ENCODE results near the gene ASXL2.

DNA sequence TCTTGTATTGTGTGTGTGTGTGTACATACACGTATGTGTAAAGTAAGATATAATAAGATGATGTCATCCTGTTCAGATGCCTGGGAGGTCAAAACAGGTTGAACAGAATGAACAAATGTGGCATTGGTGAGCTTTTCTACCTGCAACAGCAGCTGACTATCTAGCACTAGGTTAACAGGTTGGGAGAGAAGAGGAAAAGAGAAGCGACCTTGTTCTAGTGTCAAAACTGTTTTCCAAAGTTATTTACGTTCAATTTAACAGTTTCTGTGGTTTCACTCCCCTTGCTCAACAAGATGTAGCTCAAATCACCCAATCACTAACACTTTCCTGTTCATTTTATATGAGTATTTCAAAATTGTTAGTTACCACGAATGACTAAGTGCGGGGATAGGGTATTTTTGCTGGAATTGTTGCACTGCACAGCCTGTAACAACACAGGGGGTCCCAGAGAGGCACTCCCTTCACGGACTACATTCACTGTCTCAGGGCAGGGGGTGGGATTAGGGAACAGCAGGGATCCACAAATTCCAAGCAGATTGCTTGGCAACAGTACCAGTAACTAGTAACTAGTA lies 137.4 kb downstream of the ASXL2 start:
- TF ChIP-seq, protein P1, sequence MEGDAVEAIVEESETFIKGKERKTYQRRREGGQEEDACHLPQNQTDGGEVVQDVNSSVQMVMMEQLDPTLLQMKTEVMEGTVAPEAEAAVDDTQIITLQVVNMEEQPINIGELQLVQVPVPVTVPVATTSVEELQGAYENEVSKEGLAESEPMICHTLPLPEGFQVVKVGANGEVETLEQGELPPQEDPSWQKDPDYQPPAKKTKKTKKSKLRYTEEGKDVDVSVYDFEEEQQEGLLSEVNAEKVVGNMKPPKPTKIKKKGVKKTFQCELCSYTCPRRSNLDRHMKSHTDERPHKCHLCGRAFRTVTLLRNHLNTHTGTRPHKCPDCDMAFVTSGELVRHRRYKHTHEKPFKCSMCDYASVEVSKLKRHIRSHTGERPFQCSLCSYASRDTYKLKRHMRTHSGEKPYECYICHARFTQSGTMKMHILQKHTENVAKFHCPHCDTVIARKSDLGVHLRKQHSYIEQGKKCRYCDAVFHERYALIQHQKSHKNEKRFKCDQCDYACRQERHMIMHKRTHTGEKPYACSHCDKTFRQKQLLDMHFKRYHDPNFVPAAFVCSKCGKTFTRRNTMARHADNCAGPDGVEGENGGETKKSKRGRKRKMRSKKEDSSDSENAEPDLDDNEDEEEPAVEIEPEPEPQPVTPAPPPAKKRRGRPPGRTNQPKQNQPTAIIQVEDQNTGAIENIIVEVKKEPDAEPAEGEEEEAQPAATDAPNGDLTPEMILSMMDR (IDR thresholded peaks at IDR 0.05 in 8 of 11, conservative IDR thresholded peaks at IDR 0.05 in 3 of 11): no peak
- no peak for TF ChIP-seq POLR2AphosphoS5 (IDR thresholded peaks at IDR 0.05)
- no peak for TF ChIP-seq POLR2A (IDR thresholded peaks at IDR 0.05)

Data from spleen (tissue), 7 donors.